Erythroblast (primary cell): ENCODE measurements around the gene CASQ1.

Source experiments
- GATA1 ChIP-seq: IDR thresholded peaks from 2 replicates; pipeline ENCODE4 v1.6.1; 2011; ENCODE audit warnings: low read depth, mild to moderate bottlenecking, control low read depth, low read length, moderate library complexity
- POLR2A ChIP-seq: IDR thresholded peaks from 2 replicates; pipeline ENCODE4 v1.6.1; 2011; ENCODE audit warnings: mild to moderate bottlenecking, low read length

GRCh38 chr1:160158031-160158430 lies 32.3 kb upstream of the CASQ1 start:
- TF ChIP-seq POLR2A (no peak), GATA1 (no peak)
